PFSK-1 (cell line): ENCODE results near the gene FMN1.

ENCODE experiments used
- FOXP2 ChIP-seq: optimal IDR thresholded peaks from 2 replicates; pipeline ENCODE3; 2011; ENCODE audit warnings: borderline replicate concordance, control low read depth, inconsistent platforms; ENCODE audit not compliant: insufficient read depth; ENCODE audit errors: extremely low read length, extremely low read depth
- POLR2AphosphoS5 ChIP-seq: IDR thresholded peaks from 2 replicates; pipeline ENCODE4 v1.6.1; 2012; ENCODE audit warnings: low read depth, mild to moderate bottlenecking, control low read depth, low read length, moderate library complexity
- TAF1 ChIP-seq: IDR thresholded peaks from 2 replicates; pipeline ENCODE4 v1.6.1; 2012; ENCODE audit warnings: low read length, control low read depth, borderline replicate concordance; ENCODE audit not compliant: insufficient read depth
- TF ChIP-seq, protein P1 (sequence below), 2 experiments: IDR thresholded peaks; 2 replicates each; pipeline versions ENCODE4 v1.6.1 to v1.8.0; 2011 to 2012; ENCODE audit warnings: low read depth in 2 of 2, low read length in 2 of 2, control low read depth in 1 of 2, inconsistent platforms in 1 of 2, mild to moderate bottlenecking in 1 of 2, moderate library complexity in 1 of 2; ENCODE audit not compliant: insufficient read depth in 1 of 2

DNA sequence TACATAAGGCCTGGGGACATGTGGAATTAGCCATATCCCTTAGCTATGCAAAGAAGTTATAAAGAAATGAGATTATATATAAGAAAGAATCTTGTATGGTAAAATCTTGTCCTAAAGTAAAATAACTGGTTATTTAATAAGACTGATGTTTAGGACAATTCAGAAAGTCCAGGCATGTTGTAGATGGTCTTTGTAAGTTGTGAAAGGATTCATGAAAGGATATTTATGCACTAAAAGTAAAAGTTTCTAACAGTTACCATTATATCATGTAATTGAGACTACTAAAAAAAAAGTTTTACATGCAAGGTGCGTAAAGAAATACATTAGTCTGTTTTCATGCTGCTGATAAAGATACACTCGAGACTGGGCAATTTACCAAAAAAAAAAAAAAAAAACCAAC is 146.3 kb downstream of the FMN1 start:
- TF ChIP-seq POLR2AphosphoS5 (no peak), FOXP2 (no peak), TAF1 (no peak)
- TF ChIP-seq, protein P1, sequence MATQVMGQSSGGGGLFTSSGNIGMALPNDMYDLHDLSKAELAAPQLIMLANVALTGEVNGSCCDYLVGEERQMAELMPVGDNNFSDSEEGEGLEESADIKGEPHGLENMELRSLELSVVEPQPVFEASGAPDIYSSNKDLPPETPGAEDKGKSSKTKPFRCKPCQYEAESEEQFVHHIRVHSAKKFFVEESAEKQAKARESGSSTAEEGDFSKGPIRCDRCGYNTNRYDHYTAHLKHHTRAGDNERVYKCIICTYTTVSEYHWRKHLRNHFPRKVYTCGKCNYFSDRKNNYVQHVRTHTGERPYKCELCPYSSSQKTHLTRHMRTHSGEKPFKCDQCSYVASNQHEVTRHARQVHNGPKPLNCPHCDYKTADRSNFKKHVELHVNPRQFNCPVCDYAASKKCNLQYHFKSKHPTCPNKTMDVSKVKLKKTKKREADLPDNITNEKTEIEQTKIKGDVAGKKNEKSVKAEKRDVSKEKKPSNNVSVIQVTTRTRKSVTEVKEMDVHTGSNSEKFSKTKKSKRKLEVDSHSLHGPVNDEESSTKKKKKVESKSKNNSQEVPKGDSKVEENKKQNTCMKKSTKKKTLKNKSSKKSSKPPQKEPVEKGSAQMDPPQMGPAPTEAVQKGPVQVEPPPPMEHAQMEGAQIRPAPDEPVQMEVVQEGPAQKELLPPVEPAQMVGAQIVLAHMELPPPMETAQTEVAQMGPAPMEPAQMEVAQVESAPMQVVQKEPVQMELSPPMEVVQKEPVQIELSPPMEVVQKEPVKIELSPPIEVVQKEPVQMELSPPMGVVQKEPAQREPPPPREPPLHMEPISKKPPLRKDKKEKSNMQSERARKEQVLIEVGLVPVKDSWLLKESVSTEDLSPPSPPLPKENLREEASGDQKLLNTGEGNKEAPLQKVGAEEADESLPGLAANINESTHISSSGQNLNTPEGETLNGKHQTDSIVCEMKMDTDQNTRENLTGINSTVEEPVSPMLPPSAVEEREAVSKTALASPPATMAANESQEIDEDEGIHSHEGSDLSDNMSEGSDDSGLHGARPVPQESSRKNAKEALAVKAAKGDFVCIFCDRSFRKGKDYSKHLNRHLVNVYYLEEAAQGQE (IDR thresholded peaks at IDR 0.05; ENCODE audit: insufficient read depth in 1 of 2, low read depth in 2 of 2, low read length in 2 of 2) = no peak
